Smooth muscle cell of the brain vasculature (primary cell): Measurements from ENCODE around the gene NTM.

Source experiments
- DNase-seq: peaks from one replicate; pipeline ENCODE4 v3.0.0-alpha.2; 2012; ENCODE audit warnings: low read depth, low spot score

NTM gene

GRCh38 chr11:132253469-132254264, 883.3 kb downstream of the NTM start:
- no peak for DNase-seq

DNA sequence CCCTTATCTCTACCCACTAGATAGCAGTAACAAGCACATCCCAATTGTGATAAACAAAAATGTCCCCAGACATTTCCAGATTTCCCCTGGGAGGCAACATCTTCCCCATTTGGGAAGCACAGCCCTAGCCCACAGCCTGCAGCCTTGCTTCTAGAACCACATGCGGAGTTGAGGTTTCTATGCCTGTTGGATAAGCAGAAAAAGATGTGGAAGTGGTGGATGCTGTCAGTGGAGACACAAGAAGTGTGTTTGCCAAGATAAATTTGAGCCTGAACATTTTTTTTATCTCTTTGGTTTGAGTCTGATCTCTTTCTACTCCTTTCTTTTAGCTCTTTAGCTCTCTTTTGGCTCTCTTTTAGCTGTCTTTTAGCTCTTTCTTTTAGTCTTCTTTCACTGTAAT, 884.5 kb downstream of the NTM start:
- DNase-seq, result no peak

DNA sequence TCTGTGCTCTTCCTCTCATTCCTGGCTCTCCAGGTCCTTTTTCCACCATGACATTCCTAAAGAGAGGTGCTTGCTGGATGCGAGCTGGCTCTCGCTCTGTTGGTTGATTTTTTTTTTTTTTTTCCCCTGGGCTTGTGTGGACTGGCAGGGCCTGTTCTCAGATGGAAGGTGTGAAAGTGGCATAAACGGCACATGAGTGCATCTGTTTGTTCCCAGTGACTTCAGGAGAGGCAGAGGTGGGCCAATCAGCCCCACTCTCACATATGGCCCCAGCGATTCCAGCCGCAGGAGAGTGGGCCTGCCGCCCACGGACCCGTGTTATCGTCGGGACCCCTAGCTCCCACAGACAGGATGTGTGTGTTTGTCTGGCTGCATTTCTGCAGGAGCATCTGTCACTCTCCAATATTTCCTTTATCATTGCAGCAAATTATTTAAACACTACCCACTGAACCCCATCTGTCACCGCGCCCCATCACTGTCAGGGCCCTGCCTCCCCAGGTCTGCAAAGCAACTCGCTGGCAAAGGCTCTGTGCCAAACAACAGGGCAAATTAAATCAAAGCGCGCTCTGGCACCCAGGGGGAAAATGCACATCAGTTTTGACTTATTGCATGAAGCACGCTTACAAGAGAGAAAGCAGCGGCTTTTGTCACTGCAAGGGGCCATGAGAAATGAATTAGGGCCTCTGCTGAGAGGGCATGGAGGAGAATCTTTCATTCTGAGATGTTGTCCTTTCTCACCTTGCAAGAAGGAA, 886.3 kb downstream of the NTM start:
- no peak for DNase-seq

DNA sequence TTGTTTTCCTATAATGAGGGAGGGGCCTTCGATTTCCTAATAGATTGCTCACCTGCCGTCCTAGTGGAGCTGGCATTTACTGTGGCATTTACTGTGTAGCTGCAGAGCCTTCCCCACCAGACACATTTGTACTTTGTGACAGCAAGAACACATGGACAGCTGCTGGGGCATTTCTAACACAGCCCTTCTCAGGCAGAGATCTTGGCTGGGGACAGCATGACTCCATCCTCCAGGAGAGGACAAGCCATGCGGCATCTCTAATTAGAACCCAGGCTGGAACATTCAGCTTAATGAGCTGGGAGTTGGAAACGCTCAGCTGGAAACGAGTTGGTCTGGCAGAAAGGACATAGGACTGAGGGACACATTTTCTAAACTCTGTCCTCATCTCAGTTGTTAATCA, 887.5 kb downstream of the NTM start:
- no peak for DNase-seq

- DNase-seq, result no peak
Measured at GRCh38 chr11:132258875-132259274, 888.5 kb downstream of the NTM start.

DNA sequence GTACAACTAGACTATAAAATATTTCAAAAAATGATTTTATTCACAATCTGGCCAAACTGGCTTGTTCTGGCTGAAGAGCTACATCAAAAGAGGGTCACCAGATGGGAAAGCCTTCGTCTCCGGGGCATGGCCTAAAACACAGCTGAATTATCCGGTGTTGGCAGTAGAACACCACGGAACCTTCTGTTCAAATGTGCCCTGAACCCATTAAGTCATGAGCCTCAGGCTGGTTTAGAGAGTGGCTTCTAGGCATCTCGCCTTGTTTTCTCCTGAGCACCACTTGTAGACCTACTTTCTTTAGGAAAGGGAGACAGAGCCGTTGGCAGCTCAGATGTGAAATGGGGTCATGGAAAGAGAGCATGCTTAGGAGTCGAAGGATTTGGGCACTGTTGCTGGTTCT, 890.2 kb downstream of the NTM start:
- no peak for DNase-seq

- no peak for DNase-seq
Measured at GRCh38 chr11:132263241-132263640, 892.8 kb downstream of the NTM start.

DNA sequence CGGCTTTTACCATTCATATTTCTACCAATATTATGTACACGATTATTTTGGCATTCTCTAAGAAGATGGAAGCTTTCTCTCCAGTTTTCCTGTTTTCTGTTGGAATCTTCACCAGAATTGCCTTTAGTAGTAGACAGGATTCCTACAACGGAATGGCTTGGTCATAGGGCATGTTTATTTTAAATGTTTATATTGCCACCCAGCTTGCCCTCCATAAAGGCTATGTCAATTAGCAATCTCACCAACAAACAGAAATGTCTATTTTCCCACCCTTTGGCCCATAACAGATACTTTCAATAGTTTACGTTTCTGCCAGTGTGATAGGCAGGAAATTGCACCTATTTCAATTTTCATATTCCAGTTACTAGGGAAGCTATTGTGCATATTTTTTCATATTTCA, 893.5 kb downstream of the NTM start:
- DNase-seq, result no peak

DNA sequence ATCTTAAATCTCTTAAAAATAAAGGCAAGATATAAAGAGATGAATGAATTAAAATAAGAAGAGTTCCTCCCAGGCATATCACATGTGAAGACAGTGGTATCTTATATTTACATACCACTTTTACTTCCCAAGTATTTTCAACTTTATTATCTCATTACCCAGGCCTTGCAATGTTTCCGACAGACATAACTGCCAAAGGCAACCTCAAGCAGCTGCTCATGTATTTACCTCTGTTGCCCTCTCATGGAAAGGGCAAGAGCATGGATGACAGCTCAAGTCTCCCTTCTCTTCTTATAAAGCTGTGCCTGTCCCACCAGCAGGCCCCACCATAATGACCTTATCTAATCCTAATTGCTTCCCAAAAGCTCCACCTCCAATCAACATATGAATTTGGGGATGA, 894.2 kb downstream of the NTM start:
- DNase-seq, result no peak

DNA sequence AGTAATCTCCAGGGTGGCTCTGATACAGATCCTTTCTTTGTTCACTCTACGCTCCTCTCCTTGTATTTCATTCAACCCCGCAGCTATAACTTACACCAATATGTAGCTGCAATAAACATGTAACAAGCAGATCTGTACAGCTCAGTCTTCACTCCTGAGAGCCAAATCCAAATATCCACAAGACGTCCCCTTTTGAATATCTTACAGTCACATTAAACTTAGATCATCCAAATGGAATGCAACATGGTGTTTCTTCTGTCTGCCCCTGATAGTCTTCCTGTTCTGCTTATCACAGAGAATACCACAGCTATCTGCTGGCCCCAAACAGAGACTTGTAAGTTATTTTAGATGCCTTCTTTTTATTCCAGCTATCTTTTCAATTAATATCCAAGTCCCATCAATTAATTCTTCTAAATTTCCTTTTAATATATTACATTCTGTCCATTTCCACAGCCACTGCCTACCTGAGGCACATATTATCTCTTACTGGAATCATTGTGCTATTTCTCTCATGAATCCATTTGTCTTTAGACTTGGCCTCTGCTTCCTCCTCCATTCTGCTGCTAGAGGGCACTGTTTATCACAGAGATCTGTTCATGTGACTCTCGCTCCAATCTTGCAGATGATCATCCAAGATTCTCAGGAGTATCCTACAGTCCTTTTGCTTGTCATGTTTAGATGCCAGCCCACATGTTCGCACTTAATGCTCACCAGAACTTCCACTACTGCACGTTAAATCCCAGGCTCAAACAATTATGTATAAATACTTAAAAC, 908.6 kb downstream of the NTM start:
- no peak for DNase-seq

GRCh38 chr11:132284048-132284447, 913.6 kb downstream of the NTM start:
- DNase-seq, result no peak

DNA sequence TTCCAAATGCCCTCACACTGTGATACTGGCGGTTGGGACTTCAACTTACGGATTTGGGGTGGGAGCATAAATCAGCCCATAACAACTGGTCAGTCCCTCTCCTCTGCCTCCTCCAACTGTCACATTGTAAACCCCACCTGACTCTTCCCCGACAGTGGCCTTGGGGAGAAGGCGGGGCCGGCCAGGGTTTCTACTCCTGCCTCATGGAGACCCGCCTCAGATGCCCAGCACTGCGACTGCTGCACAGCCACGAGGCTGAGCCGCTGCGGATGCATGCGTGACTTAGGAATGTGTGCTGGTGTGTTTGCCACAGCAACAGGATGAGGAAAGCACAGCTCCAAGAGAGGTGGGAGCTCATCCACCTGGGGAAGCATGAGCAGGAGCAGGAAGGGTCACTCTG, 914.2 kb downstream of the NTM start:
- no peak for DNase-seq

- no peak for DNase-seq
Measured at GRCh38 chr11:132285631-132286030, 915.2 kb downstream of the NTM start.

GRCh38 chr11:132286106-132286505, 915.7 kb downstream of the NTM start:
- no peak for DNase-seq

DNA sequence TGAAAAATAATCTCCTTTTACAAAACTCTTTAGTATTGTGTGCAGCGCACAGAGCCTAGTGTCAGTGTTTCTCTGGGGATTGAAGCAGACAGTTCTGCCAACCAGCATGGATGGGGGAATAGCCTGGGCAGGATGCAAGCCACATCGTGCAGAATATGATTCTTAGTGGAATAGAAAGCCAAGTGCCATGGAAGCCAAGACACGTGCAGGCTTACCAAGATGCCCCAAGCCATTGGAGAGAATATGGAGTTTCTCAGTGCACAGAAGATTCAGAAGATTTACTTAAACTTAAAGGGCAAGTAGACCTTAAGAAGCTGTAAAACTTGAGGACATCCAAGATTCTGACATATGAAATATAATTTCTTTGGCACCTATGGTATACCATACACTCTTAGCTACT, 917.6 kb downstream of the NTM start:
- DNase-seq, result no peak

GRCh38 chr11:132289590-132290256, 919.3 kb downstream of the NTM start:
- no peak for DNase-seq

- no peak for DNase-seq
Measured at GRCh38 chr11:132293586-132293985, 923.2 kb downstream of the NTM start.

GRCh38 chr11:132296946-132297610, 926.7 kb downstream of the NTM start:
- no peak for DNase-seq

DNA sequence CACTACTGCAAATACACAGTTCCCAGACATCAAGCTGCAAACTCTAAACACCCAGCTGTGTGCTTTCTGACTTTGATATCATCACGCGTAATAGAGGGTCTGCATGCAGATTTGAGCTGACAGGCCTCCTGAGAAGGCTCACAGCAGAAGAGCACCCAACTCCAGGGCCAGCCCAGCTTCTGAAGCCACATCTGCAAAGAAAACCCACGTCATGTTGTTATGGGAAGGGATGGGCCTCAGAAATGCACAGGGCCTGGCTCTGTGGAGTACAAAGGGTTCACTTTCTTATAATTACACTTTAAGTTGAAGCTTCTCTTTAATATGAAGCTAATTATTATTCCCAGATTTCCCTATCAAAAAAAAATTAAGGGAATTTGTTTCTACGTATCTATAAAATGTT, 927.9 kb downstream of the NTM start:
- no peak for DNase-seq

- no peak for DNase-seq
Measured at GRCh38 chr11:132300283-132300682, 929.9 kb downstream of the NTM start.

- no peak for DNase-seq
Measured at GRCh38 chr11:132301465-132301864, 931.0 kb downstream of the NTM start.
